OCI-LY3 (cell line): ENCODE data around the gene ZC3H12D.
A peak's percentile ranks its signal among the peaks of the same experiment; 100 is the strongest.
"Not testable (repeated sequence)": the region's sequence is repeated elsewhere in the genome, so short reads cannot be mapped to it uniquely, and the experiment has no call there.

Experiments used
- H2AFZ ChIP-seq: fragments of 200-600, 300-600 bp; shearing (Covaris generic); 2 replicates; pipeline ENCODE4 v1.6.0; 2014; ENCODE audit warnings: antibody characterized with exemption, low read depth, low read length
- H3K27ac ChIP-seq: fragments of 200-600, 300-600 bp; sonication (generic); 2 replicates; pipeline ENCODE4 v1.5.1; 2014; ENCODE audit warnings: mild to moderate bottlenecking, low read length, moderate library complexity, mixed read lengths
- H3K27me3 ChIP-seq: fragments of 200-600, 300-600 bp; sonication (generic); 2 replicates; pipeline ENCODE4 v1.6.1; 2014; ENCODE audit warnings: low read depth, low read length, mixed read lengths
- H3K36me3 ChIP-seq: fragments of 200-600, 300-600 bp; sonication (generic); replicated peaks from 2 replicates; pipeline ENCODE3; 2014; ENCODE audit warnings: low read depth, low read length, mixed read lengths
- H3K4me1 ChIP-seq: fragments of 300-600, 200-600 bp; sonication (generic); 2 replicates; pipeline ENCODE4 v1.6.1; 2014; ENCODE audit warnings: low read length, mixed read lengths
- H3K4me2 ChIP-seq: fragments of 200-600, 300-600 bp; sonication (generic); 2 replicates; pipeline ENCODE4 v1.6.1; 2014; ENCODE audit warnings: low read length, mixed read lengths
- H3K4me3 ChIP-seq: fragments of 300-600, 200-600 bp; sonication (generic); 2 replicates; pipeline ENCODE4 v1.5.1; 2014; ENCODE audit warnings: antibody characterized with exemption, mild to moderate bottlenecking, low read length, moderate library complexity
- H3K79me2 ChIP-seq: fragments of 300-600, 200-600 bp; shearing (Covaris generic); 2 replicates; pipeline ENCODE4 v1.6.1; 2014; ENCODE audit warnings: mild to moderate bottlenecking, low read length, mixed read lengths
- H3K9ac ChIP-seq: fragments of 300-600, 200-600 bp; shearing (Covaris generic); 2 replicates; pipeline ENCODE4 v1.6.0; 2014; ENCODE audit warnings: mild to moderate bottlenecking, low read length, moderate library complexity
- H3K9me3 ChIP-seq: fragments of 200-600, 300-600 bp; shearing (Covaris generic); 2 replicates; pipeline ENCODE4 v1.6.1; 2014; ENCODE audit warnings: low read length, mixed read lengths; ENCODE audit not compliant: insufficient read depth
- H4K20me1 ChIP-seq: fragments of 200-600, 300-600 bp; sonication (generic); 2 replicates; pipeline ENCODE4 v1.6.1; 2016; ENCODE audit warnings: low read length, mixed read lengths; ENCODE audit not compliant: insufficient read depth
- EZH2phosphoT487 ChIP-seq: fragments of 200-600 bp; shearing (Covaris generic); IDR thresholded peaks from 2 replicates; pipeline ENCODE4 v1.6.1; 2018; ENCODE audit warnings: antibody characterized with exemption, mixed run types, low read depth
- TF ChIP-seq, protein P1 (sequence below): fragments of 200-600, 300-600 bp; sonication (generic); IDR thresholded peaks from 2 replicates; pipeline ENCODE4 v1.5.1; 2014; ENCODE audit warnings: antibody characterized with exemption, low read length, low read depth

The ZC3H12D gene

DNA sequence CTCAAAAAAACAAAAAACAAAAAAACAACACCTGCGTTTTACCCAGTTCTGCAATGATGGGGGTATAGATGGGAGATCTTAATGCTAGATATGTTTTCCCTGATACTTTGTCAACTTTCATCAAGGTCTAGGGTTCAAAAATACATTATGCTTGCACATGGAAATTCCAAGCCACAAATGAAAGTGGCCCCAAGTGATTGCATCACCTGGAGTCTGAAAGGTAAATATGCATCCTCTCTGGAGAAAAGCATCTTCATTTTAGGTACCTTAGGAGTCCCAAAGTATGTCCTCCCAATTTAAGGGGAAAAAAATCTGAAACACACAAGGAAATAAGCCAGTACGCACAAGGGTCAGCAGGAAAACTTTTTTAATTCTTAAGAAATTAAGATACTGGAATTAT is 12.6 kb upstream of the ZC3H12D start:
- TF ChIP-seq, protein P1, sequence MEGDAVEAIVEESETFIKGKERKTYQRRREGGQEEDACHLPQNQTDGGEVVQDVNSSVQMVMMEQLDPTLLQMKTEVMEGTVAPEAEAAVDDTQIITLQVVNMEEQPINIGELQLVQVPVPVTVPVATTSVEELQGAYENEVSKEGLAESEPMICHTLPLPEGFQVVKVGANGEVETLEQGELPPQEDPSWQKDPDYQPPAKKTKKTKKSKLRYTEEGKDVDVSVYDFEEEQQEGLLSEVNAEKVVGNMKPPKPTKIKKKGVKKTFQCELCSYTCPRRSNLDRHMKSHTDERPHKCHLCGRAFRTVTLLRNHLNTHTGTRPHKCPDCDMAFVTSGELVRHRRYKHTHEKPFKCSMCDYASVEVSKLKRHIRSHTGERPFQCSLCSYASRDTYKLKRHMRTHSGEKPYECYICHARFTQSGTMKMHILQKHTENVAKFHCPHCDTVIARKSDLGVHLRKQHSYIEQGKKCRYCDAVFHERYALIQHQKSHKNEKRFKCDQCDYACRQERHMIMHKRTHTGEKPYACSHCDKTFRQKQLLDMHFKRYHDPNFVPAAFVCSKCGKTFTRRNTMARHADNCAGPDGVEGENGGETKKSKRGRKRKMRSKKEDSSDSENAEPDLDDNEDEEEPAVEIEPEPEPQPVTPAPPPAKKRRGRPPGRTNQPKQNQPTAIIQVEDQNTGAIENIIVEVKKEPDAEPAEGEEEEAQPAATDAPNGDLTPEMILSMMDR: no peak
- TF ChIP-seq EZH2phosphoT487: no peak
- Histone ChIP-seq H3K4me3 (no peak overlapping the region), H3K79me2 (peaks cover 3% of the 10 kb centered on the region), H4K20me1 (no peaks in the 10 kb centered on the region), H3K27ac (peak overlapping the region; percentile 95), H3K4me2 (peak overlapping the region; percentile 82), H3K9me3 (no peaks in the 10 kb centered on the region), H3K9ac (no peak overlapping the region), H3K27me3 (no peaks in the 10 kb centered on the region), H2AFZ (no peak overlapping the region), H3K36me3 (peaks cover 6% of the 10 kb centered on the region), H3K4me1 (peaks cover 70% of the 10 kb centered on the region)

DNA sequence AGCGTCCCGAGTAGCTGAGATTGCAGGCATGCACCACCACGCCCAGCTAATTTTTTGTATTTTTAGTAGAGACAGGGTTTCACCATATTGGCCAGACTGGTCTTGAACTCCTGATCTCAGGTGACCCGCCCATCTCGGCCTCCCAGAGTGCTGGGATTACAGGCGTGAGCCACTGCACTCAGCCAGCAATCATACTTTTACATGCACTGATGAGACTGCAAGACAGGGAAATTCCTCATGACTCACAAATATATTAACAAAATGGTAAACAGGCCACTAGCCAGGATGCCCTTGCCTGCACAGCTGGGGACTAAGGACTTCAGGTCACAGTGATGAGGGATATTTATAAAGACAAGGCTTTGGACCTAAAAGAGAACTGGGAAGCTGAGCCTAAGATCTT is 11.8 kb upstream of the ZC3H12D start:
- not testable (repeated sequence) for H4K20me1 ChIP-seq
- peak overlapping the region; percentile 69 for H3K9ac ChIP-seq
- H3K27ac ChIP-seq: peak overlapping the region; percentile 95

DNA sequence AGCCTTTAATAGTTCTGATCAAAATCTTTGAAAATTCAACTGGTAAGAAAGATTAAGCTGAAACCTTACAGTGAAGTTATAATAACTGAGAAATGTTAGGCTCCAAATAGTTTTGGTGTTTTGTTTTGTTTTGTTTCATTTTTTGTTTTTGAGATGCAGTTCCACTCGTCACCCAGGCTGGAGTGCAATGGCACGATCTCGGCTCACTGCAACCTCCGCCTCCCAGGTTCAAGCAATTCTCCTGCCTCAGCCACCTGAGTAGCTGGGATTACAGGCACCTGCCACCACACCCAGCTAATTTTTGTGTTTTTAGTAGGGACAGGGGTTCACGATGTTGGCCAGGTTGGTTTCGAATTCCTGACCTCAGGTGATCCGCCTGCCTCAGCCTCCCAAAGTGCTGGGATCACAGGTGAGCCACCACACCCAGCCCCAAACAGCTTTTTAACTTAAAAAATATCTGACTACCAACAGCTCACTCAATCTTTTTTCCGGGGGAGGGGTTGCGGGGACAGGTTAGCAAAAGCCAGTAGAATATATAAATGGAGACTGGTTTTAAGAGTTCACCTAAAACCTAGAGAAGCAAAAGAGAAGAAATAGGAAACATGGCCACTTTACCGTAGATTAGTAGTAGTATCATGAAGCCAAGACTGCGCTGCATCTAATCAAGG is 10.7 kb upstream of the ZC3H12D start:
- Histone ChIP-seq H3K4me3 (peak overlapping the region; percentile 58), H2AFZ (0 out of 2 replicates have a peak overlapping the region, but pooled peaks have one; percentile 40), H3K9ac (peak overlapping the region; percentile 69), H3K4me2 (peak overlapping the region; percentile 82), H3K27ac (peak overlapping the region; percentile 95), H3K4me1 (peaks cover 70% of the 10 kb centered on the region)
- not testable (repeated sequence) for H3K9me3 ChIP-seq, H3K79me2 ChIP-seq, H3K36me3 ChIP-seq, H4K20me1 ChIP-seq, H3K27me3 ChIP-seq

More for the DNA sequence above, 11.8 kb upstream of the ZC3H12D start:
- not testable (repeated sequence) for H3K27me3 ChIP-seq, H3K36me3 ChIP-seq, H3K9me3 ChIP-seq, H2AFZ ChIP-seq, H3K79me2 ChIP-seq
- Histone ChIP-seq H3K4me3 (peak overlapping the region; percentile 58), H3K4me2 (peak overlapping the region; percentile 82), H3K4me1 (peaks cover 70% of the 10 kb centered on the region)

DNA sequence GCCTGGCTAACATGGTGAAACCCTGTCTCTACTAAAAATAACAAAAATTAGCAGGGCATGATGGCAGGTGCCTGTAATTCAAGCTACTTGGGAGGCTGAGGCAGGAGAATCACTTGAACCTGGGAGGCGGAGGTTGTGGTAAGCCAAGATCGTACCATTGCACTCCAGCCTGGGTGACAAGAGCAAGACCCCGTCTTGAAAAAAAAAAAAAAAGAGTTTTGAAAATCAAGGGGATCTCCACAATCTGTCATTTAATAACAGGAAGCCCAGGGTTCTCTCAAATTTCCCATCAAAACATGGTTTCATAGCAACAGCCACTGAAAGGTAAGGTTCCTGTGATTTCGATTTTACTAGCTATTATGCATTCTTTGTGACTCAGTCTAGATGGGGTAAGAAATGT is 10.0 kb upstream of the ZC3H12D start:
- peaks cover 70% of the 10 kb centered on the region for H3K4me1 ChIP-seq
- not testable (repeated sequence) for H3K79me2 ChIP-seq, H2AFZ ChIP-seq, H3K27me3 ChIP-seq, H3K36me3 ChIP-seq, H3K9me3 ChIP-seq, H4K20me1 ChIP-seq
- peak overlapping the region; percentile 95 for H3K27ac ChIP-seq
- H3K9ac ChIP-seq: peak overlapping the region; percentile 69; the same call in 1 of the 2 replicates
- H3K4me2 ChIP-seq: peak overlapping the region; percentile 82
- H3K4me3 ChIP-seq: peak overlapping the region; percentile 58

DNA sequence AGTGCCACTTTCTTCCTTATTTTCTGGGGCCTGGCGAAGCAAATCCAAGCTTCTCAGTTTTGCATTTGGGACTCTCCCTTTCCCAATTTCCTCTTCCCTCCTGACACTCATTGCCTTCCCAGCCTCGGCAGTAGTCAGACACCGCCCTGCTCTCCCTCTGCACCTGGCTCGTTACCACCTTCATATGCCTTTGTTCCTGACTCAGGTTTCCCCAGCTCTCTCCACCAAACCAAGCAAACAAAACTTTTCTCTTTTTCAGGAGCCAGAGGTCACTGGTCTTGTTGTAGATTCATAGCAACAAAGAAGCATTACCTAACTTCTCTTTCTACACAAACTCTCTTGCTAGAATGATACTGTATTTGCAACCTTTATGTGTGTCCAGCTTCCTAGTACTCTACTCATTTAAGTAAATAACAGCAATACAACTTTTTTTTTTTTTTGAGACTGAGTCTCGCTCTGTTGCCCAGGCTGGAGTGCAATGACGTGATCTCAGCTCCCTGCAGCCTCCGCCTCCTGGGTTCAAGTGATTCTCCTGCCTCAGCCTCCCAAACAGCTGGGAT is 9.0 kb upstream of the ZC3H12D start:
- peak overlapping the region; percentile 82 for H3K4me2 ChIP-seq
- peaks cover 3% of the 10 kb centered on the region for H3K79me2 ChIP-seq
- H3K9me3 ChIP-seq: no peaks in the 10 kb centered on the region
- H3K27ac ChIP-seq: peak overlapping the region; percentile 95
- H3K9ac ChIP-seq: no peak overlapping the region; the same call in 1 of the 2 replicates
- no peaks in the 10 kb centered on the region for H4K20me1 ChIP-seq
- no peaks in the 10 kb centered on the region for H3K27me3 ChIP-seq
- H3K36me3 ChIP-seq: peaks cover 3% of the 10 kb centered on the region
- H2AFZ ChIP-seq: no peak overlapping the region
- TF ChIP-seq, protein P1: no peak
- TF ChIP-seq EZH2phosphoT487: no peak
- peaks cover 73% of the 10 kb centered on the region for H3K4me1 ChIP-seq
- peak overlapping the region; percentile 29; the same call in 1 of the 2 replicates for H3K4me3 ChIP-seq
